HL-60/S4 treated with phorbol 12-myristate 13-acetate at 8.2 ng/mL for 4 days and 3 days (cell line): ENCODE data around the gene JAKMIP2.

Experiments
- in situ Hi-C: fragments of 300-500 bp; cut with MboI; formaldehyde crosslinking; loops from 2 replicates; pipeline ENCODE4 v1.15.0; 2022; ENCODE audit warnings: low sequenced_read_pairs

Gene JAKMIP2

DNA sequence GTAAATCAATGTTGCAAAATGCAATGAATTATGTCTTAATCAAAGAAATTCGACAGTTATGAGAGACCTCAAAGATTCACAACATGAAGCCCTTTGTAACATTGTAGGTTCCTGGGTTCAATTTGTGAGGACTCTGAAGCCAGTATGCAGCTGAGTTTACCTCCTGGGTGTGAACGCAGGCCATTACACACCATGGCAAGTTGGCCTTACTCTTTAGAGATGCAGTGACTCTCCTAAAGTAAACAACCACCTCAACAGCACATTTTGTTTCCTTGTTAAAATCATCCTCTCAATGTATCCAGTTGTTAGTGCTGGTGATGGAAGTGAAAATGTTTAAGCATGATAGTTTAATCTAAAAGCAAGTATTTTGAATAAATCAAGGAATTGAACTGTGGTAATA is 73.8 kb downstream of the JAKMIP2 start:
- in situ Hi-C loops: no loop called here

GRCh38 chr5:147704544-147704943 is 78.0 kb downstream of the JAKMIP2 start:
- in situ Hi-C loops: no loop called here

- in situ Hi-C loops: no loop called here
These were observed 81.1 kb downstream of the JAKMIP2 start for GRCh38 chr5:147701468-147701867.

DNA sequence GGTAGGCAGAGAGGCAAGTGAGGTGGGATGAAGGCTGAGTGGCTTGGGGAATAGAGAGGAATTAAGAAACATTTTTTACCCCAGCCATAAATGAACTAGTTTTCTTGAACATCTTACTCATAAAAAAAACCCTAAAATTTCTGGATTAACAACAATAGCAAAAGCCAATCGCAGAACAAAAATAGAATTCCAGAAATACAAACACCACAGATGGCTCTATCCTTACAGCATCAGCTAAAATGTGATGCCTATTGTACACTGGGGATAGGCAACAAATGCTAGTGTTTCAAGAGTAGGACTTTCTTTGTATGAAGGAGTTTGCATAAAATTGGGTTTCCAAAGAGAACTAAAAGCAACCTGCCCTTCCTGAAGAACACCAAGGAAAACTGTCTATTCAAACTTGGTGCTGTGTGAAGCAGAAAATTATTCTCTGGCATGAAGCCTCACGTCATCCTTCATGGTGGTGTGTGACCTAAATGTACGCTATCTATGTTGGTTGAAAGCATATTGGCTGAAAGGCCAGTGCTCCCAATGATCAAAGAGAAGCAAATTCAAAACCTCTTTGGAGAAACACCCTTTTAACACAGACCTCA is 82.9 kb downstream of the JAKMIP2 start:
- in situ Hi-C loops: no loop called here

GRCh38 chr5:147697380-147697779 is 85.1 kb downstream of the JAKMIP2 start:
- in situ Hi-C loops: no loop called here

DNA sequence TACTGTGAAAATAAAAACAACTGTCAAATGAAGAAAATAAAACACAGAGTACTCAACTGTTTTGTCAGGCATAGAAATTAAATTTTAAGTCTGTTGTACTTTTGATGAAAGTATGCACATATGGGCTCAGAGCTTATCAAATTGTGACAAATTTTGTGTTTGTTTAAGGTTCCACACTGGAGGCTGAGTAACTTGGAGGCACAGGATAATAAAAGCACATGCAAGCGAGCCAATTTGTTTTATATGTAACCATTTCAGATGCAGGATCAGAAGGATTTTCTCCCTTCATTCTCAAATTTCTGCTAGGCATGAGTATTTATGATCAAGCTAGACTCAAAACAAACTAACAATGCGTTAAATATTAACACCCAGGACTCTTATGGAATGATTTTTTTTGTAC is 87.8 kb downstream of the JAKMIP2 start:
- in situ Hi-C loops: no loop called here

GRCh38 chr5:147693233-147693632 is 89.3 kb downstream of the JAKMIP2 start:
- in situ Hi-C loops: no loop called here

GRCh38 chr5:147691130-147691529 is 91.4 kb downstream of the JAKMIP2 start:
- in situ Hi-C loops: no loop called here

- in situ Hi-C loops: no loop called here
These were observed 91.9 kb downstream of the JAKMIP2 start for GRCh38 chr5:147690595-147690994.

DNA sequence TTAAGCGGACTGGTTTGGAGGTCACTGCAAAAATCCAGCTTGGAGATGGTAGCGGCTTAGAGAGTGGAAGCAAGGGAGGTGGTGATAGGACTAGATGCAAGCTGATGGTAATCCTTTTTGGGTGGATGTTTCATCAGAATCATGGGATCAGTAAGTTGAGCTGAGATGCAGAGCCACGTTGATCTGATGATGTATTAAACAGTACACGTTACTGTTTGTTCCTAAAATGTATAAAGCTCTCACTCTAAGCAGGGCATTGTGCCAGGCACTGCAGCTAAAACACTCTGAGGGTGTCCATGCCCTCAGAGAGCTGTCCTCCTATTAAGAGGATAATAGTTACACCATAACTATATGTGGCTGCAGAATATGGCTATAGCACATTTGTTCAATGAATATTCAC is 93.1 kb downstream of the JAKMIP2 start:
- in situ Hi-C loops: no loop called here

- in situ Hi-C loops: no loop called here
These were observed 93.7 kb downstream of the JAKMIP2 start for GRCh38 chr5:147688656-147689356.

GRCh38 chr5:147687118-147687517 is 95.4 kb downstream of the JAKMIP2 start:
- in situ Hi-C loops: no loop called here

DNA sequence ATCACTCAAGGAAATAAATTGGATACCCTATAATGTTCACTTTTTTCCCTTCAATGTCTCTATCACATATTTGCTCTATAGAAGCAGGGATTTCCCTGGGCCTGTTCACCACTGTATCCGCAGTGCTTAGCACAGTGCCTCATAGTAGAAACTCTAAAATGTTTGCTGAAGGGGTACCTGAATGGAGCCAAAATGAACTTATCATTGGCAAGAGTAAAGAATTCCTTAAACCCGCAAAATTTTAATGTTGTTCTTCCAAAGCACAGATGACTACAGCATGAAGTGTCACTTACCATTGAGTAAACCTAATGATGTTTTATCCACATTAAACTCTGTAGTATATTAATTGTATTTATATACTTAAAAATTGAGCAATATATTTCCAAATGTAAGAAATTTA is 96.1 kb downstream of the JAKMIP2 start:
- in situ Hi-C loops: no loop called here

DNA sequence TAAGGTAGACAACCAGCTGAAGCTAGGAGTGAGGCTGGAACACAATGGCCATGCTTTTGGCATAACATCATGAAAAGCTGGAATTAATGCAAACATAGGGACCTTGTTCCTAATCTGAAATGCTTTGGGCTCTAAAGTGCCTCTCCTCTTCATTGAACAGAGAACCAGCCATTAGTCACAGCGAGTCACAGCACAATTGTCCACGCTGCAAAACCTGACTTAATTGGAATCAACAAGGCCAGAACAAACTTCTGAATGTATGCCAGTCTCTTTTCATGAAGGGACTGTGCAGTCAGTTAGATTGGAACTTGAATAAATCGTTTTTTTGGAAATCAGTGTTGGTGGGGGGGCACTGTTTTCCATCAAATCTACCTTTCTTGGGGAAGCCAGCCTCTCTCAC is 96.5 kb downstream of the JAKMIP2 start:
- in situ Hi-C loops: no loop called here

DNA sequence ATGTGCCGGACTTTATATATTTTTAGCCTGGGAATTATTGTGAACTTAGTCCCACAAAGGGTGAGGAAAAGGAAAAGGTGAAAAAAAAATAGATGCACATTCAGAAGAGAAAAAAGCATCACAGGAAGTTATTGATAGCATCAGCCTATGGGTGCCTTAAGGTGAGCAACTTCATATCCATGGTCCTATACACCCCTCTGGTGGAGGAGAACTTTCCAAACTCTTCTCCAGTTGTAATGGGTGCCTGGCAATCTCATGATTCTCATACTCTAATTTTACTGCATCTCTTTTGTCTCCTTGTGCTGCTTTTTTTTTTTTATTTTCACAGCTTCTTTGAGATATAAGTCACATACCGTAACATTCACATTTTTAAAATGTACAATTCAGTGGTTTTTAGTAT is 107.4 kb downstream of the JAKMIP2 start:
- in situ Hi-C loops: no loop called here

DNA sequence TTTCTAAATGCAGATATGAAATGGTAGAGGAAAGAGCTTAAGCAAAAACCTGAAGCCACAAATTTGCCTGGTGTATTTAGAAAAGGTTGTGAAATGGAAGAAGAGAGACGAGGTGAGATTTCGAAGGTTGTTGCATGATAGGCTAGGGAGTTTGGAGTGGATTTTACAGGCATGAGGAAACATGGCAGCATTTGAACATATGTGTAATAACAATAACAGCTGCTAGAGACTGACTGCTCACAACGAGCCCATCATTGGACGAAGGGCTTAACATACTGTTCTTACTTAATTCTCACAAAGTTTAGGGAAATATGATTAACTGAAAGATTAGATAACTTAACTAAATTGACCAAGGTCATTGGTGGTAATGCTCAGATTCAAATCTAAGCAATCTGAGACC is 108.1 kb downstream of the JAKMIP2 start:
- in situ Hi-C loops: no loop called here

DNA sequence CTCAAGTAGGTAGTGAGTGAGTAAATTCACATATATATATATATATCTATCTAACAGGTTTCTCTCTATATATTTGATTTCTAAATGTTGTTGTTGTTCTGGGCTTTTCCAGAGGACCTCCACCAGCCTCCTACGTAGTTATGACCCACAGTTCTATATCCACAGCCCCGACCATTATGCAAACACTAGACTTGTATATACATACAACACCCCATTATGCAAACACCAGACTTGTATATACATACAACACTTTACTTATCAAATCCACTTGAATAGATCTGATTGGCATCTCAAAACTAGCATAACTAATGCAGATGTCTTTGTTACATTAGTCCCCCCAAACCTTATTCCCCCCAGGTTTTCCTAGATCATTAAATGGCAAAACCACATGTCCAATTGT is 108.7 kb downstream of the JAKMIP2 start:
- in situ Hi-C loops: no loop called here

DNA sequence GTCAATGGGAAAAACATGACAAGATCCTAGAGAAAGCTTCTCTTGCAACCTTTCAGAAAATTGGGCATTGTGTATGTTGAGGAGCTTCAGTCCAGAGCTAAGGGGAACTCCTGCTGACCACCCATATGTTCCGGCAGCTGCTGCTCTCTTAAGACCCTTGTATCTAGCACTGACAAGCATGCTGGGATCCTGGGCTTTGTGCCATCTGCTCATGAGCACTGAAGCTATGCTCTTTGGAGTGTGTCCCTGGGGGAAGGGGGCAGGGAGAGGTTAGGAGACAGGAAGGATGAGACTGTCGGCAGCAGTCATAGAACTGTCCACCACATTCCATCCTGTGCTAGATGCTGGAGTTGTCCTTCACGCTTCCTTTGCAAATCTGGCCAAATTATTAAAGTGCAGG is 109.3 kb downstream of the JAKMIP2 start:
- in situ Hi-C loops: no loop called here

DNA sequence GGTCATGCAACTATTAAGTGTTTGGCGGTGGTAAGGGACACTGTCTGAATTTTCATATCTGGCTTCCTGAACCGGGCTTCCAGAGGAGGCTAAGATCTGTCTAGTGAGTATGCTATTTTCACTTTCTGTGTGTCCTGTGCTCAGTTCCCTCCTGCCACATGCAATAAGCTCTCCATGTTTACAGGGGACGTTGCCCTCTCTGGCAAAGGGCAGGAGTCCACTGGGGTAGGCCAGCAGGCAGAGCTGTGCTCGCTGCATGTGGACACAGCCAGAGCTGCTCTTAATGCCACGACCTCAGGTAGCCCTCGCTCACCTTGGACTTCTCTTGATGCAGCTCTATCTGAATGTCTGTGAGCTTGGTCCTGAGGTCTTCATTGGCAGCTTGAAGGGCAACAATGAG is 111.2 kb downstream of the JAKMIP2 start:
- in situ Hi-C loops: no loop called here

- in situ Hi-C loops: no loop called here
These were observed 111.7 kb downstream of the JAKMIP2 start for GRCh38 chr5:147670815-147671214.

- in situ Hi-C loops: no loop called here
These were observed 113.2 kb downstream of the JAKMIP2 start for GRCh38 chr5:147669169-147669869.

DNA sequence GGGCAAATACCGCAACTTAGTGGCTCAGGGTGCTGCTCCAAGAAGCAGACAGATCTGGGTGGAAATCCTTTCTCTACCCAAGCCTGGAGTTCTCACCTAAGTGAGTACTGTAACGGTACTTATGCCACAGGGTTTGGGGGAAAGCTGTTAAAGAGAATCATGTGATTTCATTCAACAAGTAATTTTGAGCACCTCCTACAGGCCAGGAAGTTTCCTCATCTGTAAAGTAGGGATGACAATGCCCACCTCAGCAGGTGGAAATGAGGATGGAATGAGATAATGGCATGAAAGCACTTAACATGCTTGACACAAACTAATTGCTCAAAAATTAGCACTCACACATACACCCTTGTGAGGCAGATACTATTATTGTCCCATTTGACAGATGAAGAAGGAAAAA is 114.1 kb downstream of the JAKMIP2 start:
- in situ Hi-C loops: no loop called here
